GM12873 (cell line): ENCODE data around the gene UVRAG.

Experiments used
- CTCF ChIP-seq: IDR thresholded peaks from 2 replicates; pipeline ENCODE4 v1.5.1; 2012; ENCODE audit warnings: low read depth, mild to moderate bottlenecking, moderate library complexity, low read length, control low read depth; ENCODE audit not compliant: insufficient read depth; ENCODE audit errors: missing control alignments

The UVRAG gene

GRCh38 chr11:75959540-75959939 is 144.5 kb downstream of the UVRAG start:
- TF ChIP-seq CTCF = no peak

- no peak for TF ChIP-seq CTCF
Observed at GRCh38 chr11:75964071-75964470, 149.1 kb downstream of the UVRAG start.

GRCh38 chr11:75966537-75967287 is 151.7 kb downstream of the UVRAG start:
- no peak for TF ChIP-seq CTCF

- no peak for TF ChIP-seq CTCF
Observed at GRCh38 chr11:75968021-75968625, 153.1 kb downstream of the UVRAG start.

GRCh38 chr11:75969626-75970308 is 154.8 kb downstream of the UVRAG start:
- no peak for TF ChIP-seq CTCF

GRCh38 chr11:75980031-75980430 is 165.0 kb downstream of the UVRAG start:
- TF ChIP-seq CTCF = no peak

- TF ChIP-seq CTCF = no peak
Observed at GRCh38 chr11:75981546-75981945, 166.5 kb downstream of the UVRAG start.
